GM12878 (cell line): Measurements from ENCODE around the gene RPS2. TPM values are rescaled to one million over a fixed set of nuclear protein-coding genes. Genes with fewer than 3 reads are reported as not detected.

Experiments used
- BCL11A ChIP-seq: IDR thresholded peaks from 2 replicates; pipeline ENCODE4 v1.6.1; 2011; ENCODE audit warnings: low read depth, low read length
- CBX5 ChIP-seq: sonication (generic); IDR thresholded peaks from 2 replicates; pipeline ENCODE4 v1.6.1; 2016; ENCODE audit warnings: low read depth, moderate library complexity, mild to moderate bottlenecking, inconsistent platforms
- CREB1 ChIP-seq: IDR thresholded peaks from 2 replicates; pipeline ENCODE4 v1.6.1; 2012; ENCODE audit warnings: low read depth, mild to moderate bottlenecking, inconsistent platforms
- EP300 ChIP-seq, 2 experiments: fragments of 150-350 bp in 1 of 2; IDR thresholded peaks; 2 replicates each; pipeline ENCODE4 v1.6.1; 2011 to 2012; ENCODE audit warnings: low read depth in 2 of 2, low read length in 2 of 2, borderline replicate concordance in 1 of 2, improper control_type of control experiment in 1 of 2, inconsistent platforms in 1 of 2; ENCODE audit not compliant: control insufficient read depth in 1 of 2
- FOXM1 ChIP-seq: IDR thresholded peaks from 2 replicates; pipeline ENCODE4 v1.6.1; 2012; ENCODE audit warnings: low read depth, mild to moderate bottlenecking, inconsistent platforms, low read length, moderate library complexity
- HDAC6 ChIP-seq: fragments of 200-600 bp; sonication (generic); IDR thresholded peaks from one replicate; pipeline ENCODE4 v1.8.0; 2017; ENCODE audit warnings: antibody characterized with exemption; ENCODE audit not compliant: unreplicated experiment
- MYC ChIP-seq: IDR thresholded peaks from 2 replicates; pipeline ENCODE4 v1.6.1; 2011; ENCODE audit warnings: mild to moderate bottlenecking, low read length, moderate library complexity, inconsistent platforms; ENCODE audit not compliant: insufficient read depth, insufficient replicate concordance, insufficient read length, severe bottlenecking
- NRF1 ChIP-seq: conservative IDR thresholded peaks from 2 replicates; pipeline ENCODE4 v1.6.1; 2011; ENCODE audit warnings: mild to moderate bottlenecking, low read depth, low read length, improper control_type of control experiment
- POLR2AphosphoS2 ChIP-seq: IDR thresholded peaks from 2 replicates; pipeline ENCODE4 v1.6.1; 2011; ENCODE audit warnings: low read depth, mild to moderate bottlenecking, low read length, improper control_type of control experiment, moderate library complexity
- SREBF2 ChIP-seq: IDR thresholded peaks from 2 replicates; pipeline ENCODE4 v1.6.1; 2012; ENCODE audit warnings: mild to moderate bottlenecking, low read length
- STAT1 ChIP-seq: fragments of 450-650 bp; conservative IDR thresholded peaks from 2 replicates; pipeline ENCODE4 v1.6.1; 2014; ENCODE audit warnings: antibody characterized with exemption, mild to moderate bottlenecking
- ZNF217 ChIP-seq: fragments of 450-650 bp; IDR thresholded peaks from 2 replicates; pipeline ENCODE4 v1.6.1; 2017; ENCODE audit warnings: antibody characterized with exemption, mild to moderate bottlenecking
- ZNF24 ChIP-seq: fragments of 450-650 bp; IDR thresholded peaks from 2 replicates; pipeline ENCODE4 v1.6.1; 2017; ENCODE audit warnings: antibody characterized with exemption, mild to moderate bottlenecking
- ZNF274 ChIP-seq: IDR thresholded peaks from one replicate; pipeline ENCODE4 v1.8.0; 2011; ENCODE audit not compliant: insufficient read length, insufficient read depth
- polyA plus RNA-seq, 11 experiments: library from polyadenylated mRNA; depleted of rRNA in 4 of 11; unstranded in 6 of 11; stranded (reverse) in 5 of 11; fragments of >200 nt; fragmentation: Nextera tagmentation in 4 of 11; fragmentation: Illumina TruSeq in 1 of 11; extraction: Ambion mirVana in 4 of 11; extraction: Trizol in 1 of 11; gene quantifications; 1 replicate in 1 of 11; 2 replicates in 10 of 11; pipeline versions ENCODE4 v1.2.1 to v1.2.3, GENCODE V29; 2011 to 2016; ENCODE audit warnings: inconsistent platforms in 2 of 11, missing spikeins in 2 of 11, low read depth in 1 of 11
- total RNA-seq, 4 experiments: library from RNA; depleted of rRNA in 3 of 4; stranded (reverse); fragments of >200 nt in 3 of 4; fragmentation: Illumina TruSeq in 1 of 4; extraction: Trizol in 1 of 4; gene quantifications; 2 replicates each; pipeline versions ENCODE4 v1.2.1 to v1.2.3, GENCODE V29; 2013 to 2021
- TF ChIP-seq, protein P1 (sequence below): IDR thresholded peaks from 2 replicates; pipeline ENCODE4 v1.6.1; 2012; ENCODE audit warnings: low read depth, low read length, improper control_type of control experiment
- TF ChIP-seq, protein P2 (sequence below): IDR thresholded peaks from 2 replicates; pipeline ENCODE4 v1.6.1; 2012; ENCODE audit warnings: mild to moderate bottlenecking, low read depth, low read length
- TF ChIP-seq, protein P3 (sequence below): fragments of 450-650 bp; IDR thresholded peaks from 2 replicates; pipeline ENCODE4 v1.6.1; 2016; ENCODE audit warnings: mild to moderate bottlenecking, moderate library complexity, borderline replicate concordance
- TF ChIP-seq, protein P4 (sequence below): fragments of 450-650 bp; conservative IDR thresholded peaks from 2 replicates; pipeline ENCODE4 v1.6.1; 2017; ENCODE audit warnings: mild to moderate bottlenecking, moderate library complexity

The RPS2 gene
- total and polyA plus RNA-seq, 10 of the 15 experiments (the other 5 are each of a cell fraction or from before 2014, with no cell fraction given): 1,295 to 7,121 (median 3,933) TPM

DNA sequence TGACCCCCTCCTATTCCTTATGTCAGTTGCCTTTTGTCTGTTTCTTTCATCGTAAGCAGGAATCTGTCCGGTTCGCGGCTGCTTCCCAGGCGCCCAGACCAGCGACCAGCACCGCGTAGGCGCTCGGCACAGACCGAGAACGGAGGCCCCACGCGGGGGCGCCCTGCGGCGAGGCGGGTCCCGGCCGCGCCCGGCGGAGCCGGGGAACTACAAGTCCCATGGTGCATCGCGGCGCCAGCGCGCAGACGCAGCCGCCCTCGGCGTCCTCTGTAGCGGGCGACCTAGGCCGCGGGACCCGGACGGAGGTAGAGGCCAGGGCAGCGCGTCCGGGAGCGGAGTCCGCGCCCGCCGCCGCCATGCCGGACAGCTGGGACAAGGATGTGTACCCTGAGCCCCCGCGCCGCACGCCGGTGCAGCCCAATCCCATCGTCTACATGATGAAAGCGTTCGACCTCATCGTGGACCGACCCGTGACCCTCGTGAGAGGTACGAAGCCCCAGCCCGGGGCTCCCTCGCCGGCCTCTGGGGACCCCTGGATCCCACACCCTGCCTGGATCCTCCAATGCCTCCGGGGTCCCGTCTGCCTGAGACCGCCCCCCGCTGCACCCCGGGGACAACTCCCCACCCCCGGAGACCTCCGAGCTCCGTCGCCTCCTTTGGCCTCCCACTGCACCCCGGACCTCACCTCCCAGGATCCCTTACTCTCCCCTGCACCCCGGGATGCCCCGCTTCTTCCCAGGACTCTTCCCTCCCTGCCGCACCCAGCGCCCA, 5.2 kb downstream of the RPS2 start, which contains the start of gene NDUFB10 (continued):
- no peak for TF ChIP-seq MYC
- TF ChIP-seq POLR2AphosphoS2: peak; percentile 77
- TF ChIP-seq CBX5: no peak
- TF ChIP-seq, protein P1, sequence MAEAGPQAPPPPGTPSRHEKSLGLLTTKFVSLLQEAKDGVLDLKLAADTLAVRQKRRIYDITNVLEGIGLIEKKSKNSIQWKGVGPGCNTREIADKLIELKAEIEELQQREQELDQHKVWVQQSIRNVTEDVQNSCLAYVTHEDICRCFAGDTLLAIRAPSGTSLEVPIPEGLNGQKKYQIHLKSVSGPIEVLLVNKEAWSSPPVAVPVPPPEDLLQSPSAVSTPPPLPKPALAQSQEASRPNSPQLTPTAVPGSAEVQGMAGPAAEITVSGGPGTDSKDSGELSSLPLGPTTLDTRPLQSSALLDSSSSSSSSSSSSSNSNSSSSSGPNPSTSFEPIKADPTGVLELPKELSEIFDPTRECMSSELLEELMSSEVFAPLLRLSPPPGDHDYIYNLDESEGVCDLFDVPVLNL: no peak
- no peak for TF ChIP-seq BCL11A
- TF ChIP-seq NRF1: peak; percentile 70
- no peak for TF ChIP-seq ZNF274
- TF ChIP-seq, protein P2, sequence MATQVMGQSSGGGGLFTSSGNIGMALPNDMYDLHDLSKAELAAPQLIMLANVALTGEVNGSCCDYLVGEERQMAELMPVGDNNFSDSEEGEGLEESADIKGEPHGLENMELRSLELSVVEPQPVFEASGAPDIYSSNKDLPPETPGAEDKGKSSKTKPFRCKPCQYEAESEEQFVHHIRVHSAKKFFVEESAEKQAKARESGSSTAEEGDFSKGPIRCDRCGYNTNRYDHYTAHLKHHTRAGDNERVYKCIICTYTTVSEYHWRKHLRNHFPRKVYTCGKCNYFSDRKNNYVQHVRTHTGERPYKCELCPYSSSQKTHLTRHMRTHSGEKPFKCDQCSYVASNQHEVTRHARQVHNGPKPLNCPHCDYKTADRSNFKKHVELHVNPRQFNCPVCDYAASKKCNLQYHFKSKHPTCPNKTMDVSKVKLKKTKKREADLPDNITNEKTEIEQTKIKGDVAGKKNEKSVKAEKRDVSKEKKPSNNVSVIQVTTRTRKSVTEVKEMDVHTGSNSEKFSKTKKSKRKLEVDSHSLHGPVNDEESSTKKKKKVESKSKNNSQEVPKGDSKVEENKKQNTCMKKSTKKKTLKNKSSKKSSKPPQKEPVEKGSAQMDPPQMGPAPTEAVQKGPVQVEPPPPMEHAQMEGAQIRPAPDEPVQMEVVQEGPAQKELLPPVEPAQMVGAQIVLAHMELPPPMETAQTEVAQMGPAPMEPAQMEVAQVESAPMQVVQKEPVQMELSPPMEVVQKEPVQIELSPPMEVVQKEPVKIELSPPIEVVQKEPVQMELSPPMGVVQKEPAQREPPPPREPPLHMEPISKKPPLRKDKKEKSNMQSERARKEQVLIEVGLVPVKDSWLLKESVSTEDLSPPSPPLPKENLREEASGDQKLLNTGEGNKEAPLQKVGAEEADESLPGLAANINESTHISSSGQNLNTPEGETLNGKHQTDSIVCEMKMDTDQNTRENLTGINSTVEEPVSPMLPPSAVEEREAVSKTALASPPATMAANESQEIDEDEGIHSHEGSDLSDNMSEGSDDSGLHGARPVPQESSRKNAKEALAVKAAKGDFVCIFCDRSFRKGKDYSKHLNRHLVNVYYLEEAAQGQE: no peak
- TF ChIP-seq STAT1: 0 out of 2 replicates have a peak, but pooled peaks have one; percentile 95
- TF ChIP-seq, protein P3, sequence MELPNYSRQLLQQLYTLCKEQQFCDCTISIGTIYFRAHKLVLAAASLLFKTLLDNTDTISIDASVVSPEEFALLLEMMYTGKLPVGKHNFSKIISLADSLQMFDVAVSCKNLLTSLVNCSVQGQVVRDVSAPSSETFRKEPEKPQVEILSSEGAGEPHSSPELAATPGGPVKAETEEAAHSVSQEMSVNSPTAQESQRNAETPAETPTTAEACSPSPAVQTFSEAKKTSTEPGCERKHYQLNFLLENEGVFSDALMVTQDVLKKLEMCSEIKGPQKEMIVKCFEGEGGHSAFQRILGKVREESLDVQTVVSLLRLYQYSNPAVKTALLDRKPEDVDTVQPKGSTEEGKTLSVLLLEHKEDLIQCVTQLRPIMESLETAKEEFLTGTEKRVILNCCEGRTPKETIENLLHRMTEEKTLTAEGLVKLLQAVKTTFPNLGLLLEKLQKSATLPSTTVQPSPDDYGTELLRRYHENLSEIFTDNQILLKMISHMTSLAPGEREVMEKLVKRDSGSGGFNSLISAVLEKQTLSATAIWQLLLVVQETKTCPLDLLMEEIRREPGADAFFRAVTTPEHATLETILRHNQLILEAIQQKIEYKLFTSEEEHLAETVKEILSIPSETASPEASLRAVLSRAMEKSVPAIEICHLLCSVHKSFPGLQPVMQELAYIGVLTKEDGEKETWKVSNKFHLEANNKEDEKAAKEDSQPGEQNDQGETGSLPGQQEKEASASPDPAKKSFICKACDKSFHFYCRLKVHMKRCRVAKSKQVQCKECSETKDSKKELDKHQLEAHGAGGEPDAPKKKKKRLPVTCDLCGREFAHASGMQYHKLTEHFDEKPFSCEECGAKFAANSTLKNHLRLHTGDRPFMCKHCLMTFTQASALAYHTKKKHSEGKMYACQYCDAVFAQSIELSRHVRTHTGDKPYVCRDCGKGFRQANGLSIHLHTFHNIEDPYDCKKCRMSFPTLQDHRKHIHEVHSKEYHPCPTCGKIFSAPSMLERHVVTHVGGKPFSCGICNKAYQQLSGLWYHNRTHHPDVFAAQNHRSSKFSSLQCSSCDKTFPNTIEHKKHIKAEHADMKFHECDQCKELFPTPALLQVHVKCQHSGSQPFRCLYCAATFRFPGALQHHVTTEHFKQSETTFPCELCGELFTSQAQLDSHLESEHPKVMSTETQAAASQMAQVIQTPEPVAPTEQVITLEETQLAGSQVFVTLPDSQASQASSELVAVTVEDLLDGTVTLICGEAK: no peak
- no peak for TF ChIP-seq ZNF217
- TF ChIP-seq SREBF2: no peak
- no peak for TF ChIP-seq HDAC6
- peak; percentile 67; the same call in 1 of the 2 replicates for TF ChIP-seq CREB1
- TF ChIP-seq, protein P4, sequence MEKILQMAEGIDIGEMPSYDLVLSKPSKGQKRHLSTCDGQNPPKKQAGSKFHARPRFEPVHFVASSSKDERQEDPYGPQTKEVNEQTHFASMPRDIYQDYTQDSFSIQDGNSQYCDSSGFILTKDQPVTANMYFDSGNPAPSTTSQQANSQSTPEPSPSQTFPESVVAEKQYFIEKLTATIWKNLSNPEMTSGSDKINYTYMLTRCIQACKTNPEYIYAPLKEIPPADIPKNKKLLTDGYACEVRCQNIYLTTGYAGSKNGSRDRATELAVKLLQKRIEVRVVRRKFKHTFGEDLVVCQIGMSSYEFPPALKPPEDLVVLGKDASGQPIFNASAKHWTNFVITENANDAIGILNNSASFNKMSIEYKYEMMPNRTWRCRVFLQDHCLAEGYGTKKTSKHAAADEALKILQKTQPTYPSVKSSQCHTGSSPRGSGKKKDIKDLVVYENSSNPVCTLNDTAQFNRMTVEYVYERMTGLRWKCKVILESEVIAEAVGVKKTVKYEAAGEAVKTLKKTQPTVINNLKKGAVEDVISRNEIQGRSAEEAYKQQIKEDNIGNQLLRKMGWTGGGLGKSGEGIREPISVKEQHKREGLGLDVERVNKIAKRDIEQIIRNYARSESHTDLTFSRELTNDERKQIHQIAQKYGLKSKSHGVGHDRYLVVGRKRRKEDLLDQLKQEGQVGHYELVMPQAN: peak; percentile 84
- TF ChIP-seq EP300 (IDR thresholded peaks at IDR 0.05; ENCODE audit: borderline replicate concordance in 1 of 2, control insufficient read depth in 1 of 2, low read depth in 2 of 2, low read length in 2 of 2): no peak
- TF ChIP-seq ZNF24: peak; percentile 33; the same call in 1 of the 2 replicates
- TF ChIP-seq FOXM1: no peak
